HEK293 (cell line): ENCODE results near the gene DSP.

ENCODE experiments used
- ELK4 ChIP-seq: IDR thresholded peaks from 2 replicates; pipeline ENCODE4 v1.6.1; 2011; ENCODE audit warnings: mild to moderate bottlenecking, low read depth, low read length, borderline replicate concordance
- KLF16 ChIP-seq: fragments of 450-650 bp; formaldehyde crosslinking; IDR thresholded peaks from 2 replicates; pipeline ENCODE4 v1.5.1; 2017; ENCODE audit warnings: missing biosample characterization, missing genetic modification characterization
- MYNN ChIP-seq: fragments of 450-650 bp; formaldehyde crosslinking; IDR thresholded peaks from 2 replicates; pipeline ENCODE4 v1.5.1; 2016; ENCODE audit warnings: missing biosample characterization, missing genetic modification characterization, borderline replicate concordance
- MZF1 ChIP-seq: fragments of 450-650 bp; formaldehyde crosslinking; IDR thresholded peaks from 2 replicates; pipeline ENCODE4 v1.5.1; 2017; ENCODE audit warnings: missing biosample characterization, missing genetic modification characterization, borderline replicate concordance
- PATZ1 ChIP-seq: fragments of 450-650 bp; formaldehyde crosslinking; IDR thresholded peaks from 2 replicates; pipeline ENCODE4 v1.5.1; 2016; ENCODE audit warnings: missing biosample characterization, missing genetic modification characterization
- SP3 ChIP-seq: fragments of 450-650 bp; formaldehyde crosslinking; IDR thresholded peaks from 2 replicates; pipeline ENCODE4 v1.5.1; 2016; ENCODE audit warnings: missing biosample characterization, missing genetic modification characterization
- ZBTB48 ChIP-seq: fragments of 450-650 bp; formaldehyde crosslinking; IDR thresholded peaks from 2 replicates; pipeline ENCODE4 v1.5.1; 2016; ENCODE audit warnings: missing biosample characterization, missing genetic modification characterization
- ZFP37 ChIP-seq: fragments of 450-650 bp; formaldehyde crosslinking; IDR thresholded peaks from 2 replicates; pipeline ENCODE4 v1.5.1; 2016; ENCODE audit warnings: missing biosample characterization, missing genetic modification characterization
- ZNF184 ChIP-seq: fragments of 450-650 bp; IDR thresholded peaks from 2 replicates; pipeline ENCODE4 v1.5.1; 2018; ENCODE audit warnings: missing biosample characterization, mild to moderate bottlenecking, missing genetic modification characterization
- ZNF211 ChIP-seq: fragments of 450-650 bp; formaldehyde crosslinking; IDR thresholded peaks from 2 replicates; pipeline ENCODE4 v1.5.1; 2016; ENCODE audit warnings: low read depth, missing biosample characterization, missing genetic modification characterization
- ZNF223 ChIP-seq: fragments of 450-650 bp; formaldehyde crosslinking; IDR thresholded peaks from 2 replicates; pipeline ENCODE4 v1.5.1; 2016; ENCODE audit warnings: missing biosample characterization, missing genetic modification characterization
- ZNF311 ChIP-seq: fragments of 450-650 bp; formaldehyde crosslinking; IDR thresholded peaks from 2 replicates; pipeline ENCODE4 v1.5.1; 2017; ENCODE audit warnings: missing biosample characterization, missing genetic modification characterization, borderline replicate concordance
- ZNF426 ChIP-seq: fragments of 450-650 bp; formaldehyde crosslinking; IDR thresholded peaks from 2 replicates; pipeline ENCODE4 v1.5.1; 2017; ENCODE audit warnings: missing biosample characterization, missing genetic modification characterization, mild to moderate bottlenecking, inconsistent platforms, moderate library complexity
- ZNF488 ChIP-seq: fragments of 450-650 bp; formaldehyde crosslinking; IDR thresholded peaks from 2 replicates; pipeline ENCODE4 v1.5.1; 2016; ENCODE audit warnings: missing biosample characterization, missing genetic modification characterization
- ZNF510 ChIP-seq: fragments of 450-650 bp; formaldehyde crosslinking; IDR thresholded peaks from 2 replicates; pipeline ENCODE4 v1.5.1; 2018; ENCODE audit warnings: mild to moderate bottlenecking, missing genetic modification characterization, missing biosample characterization; ENCODE audit not compliant: insufficient replicate concordance
- ZNF518A ChIP-seq: fragments of 450-650 bp; formaldehyde crosslinking; conservative IDR thresholded peaks from 2 replicates; pipeline ENCODE4 v1.5.1; 2016; ENCODE audit warnings: low read depth, missing biosample characterization, missing genetic modification characterization
- ZNF548 ChIP-seq: fragments of 450-650 bp; formaldehyde crosslinking; IDR thresholded peaks from 2 replicates; pipeline ENCODE4 v1.5.1; 2016; ENCODE audit warnings: missing biosample characterization, missing genetic modification characterization
- ZNF571 ChIP-seq: fragments of 450-650 bp; formaldehyde crosslinking; IDR thresholded peaks from 2 replicates; pipeline ENCODE4 v1.5.0; 2017; ENCODE audit warnings: missing biosample characterization, missing genetic modification characterization
- ZNF596 ChIP-seq: fragments of 450-650 bp; IDR thresholded peaks from 2 replicates; pipeline ENCODE4 v1.5.0; 2018; ENCODE audit warnings: missing biosample characterization, mild to moderate bottlenecking, missing genetic modification characterization, moderate library complexity
- ZNF626 ChIP-seq: fragments of 450-650 bp; sonication (Bioruptor Pico); formaldehyde crosslinking; IDR thresholded peaks from 2 replicates; pipeline ENCODE4 v1.5.1; 2018; ENCODE audit warnings: missing biosample characterization, missing genetic modification characterization, inconsistent platforms
- ZNF639 ChIP-seq: fragments of 450-650 bp; formaldehyde crosslinking; IDR thresholded peaks from 2 replicates; pipeline ENCODE4 v1.5.1; 2016; ENCODE audit warnings: missing biosample characterization, missing genetic modification characterization
- ZNF660 ChIP-seq: fragments of 450-650 bp; IDR thresholded peaks from 2 replicates; pipeline ENCODE4 v1.5.1; 2018; ENCODE audit warnings: missing biosample characterization, mild to moderate bottlenecking, missing genetic modification characterization
- ZNF830 ChIP-seq: fragments of 450-650 bp; IDR thresholded peaks from 2 replicates; pipeline ENCODE4 v1.5.0; 2018; ENCODE audit warnings: missing biosample characterization, missing genetic modification characterization, low read depth, mild to moderate bottlenecking, moderate library complexity
- ZSCAN4 ChIP-seq: fragments of 450-650 bp; formaldehyde crosslinking; IDR thresholded peaks from 2 replicates; pipeline ENCODE4 v1.5.1; 2017; ENCODE audit warnings: missing biosample characterization, missing genetic modification characterization

Gene DSP

GRCh38 chr6:7541175-7542064 lies at the start of gene DSP (continued):
- TF ChIP-seq MYNN (peak; percentile 35; the same call in 1 of the 2 replicates), ZNF184 (tag by site-specific recombination) (no peak; the same call in 1 of the 2 replicates), ZNF830 (no peak), ZNF660 (tag by site-specific recombination) (peak; percentile 23; the same call in 1 of the 2 replicates), ZNF426 (tag by site-specific recombination) (no peak), ZBTB48 (tag by site-specific recombination) (peak; percentile 37), ZNF510 (no peak), ZNF548 (tag by site-specific recombination) (no peak), ELK4 (no peak), ZNF223 (no peak), ZNF626 (tag by site-specific recombination) (no peak), ZFP37 (tag by site-specific recombination) (peak; percentile 95), ZNF211 (no peak), ZNF639 (no peak), MZF1 (no peak), ZNF488 (no peak), ZNF571 (no peak), ZNF596 (0 out of 2 replicates have a peak, but pooled peaks have one; percentile 36), ZNF518A (tag by site-specific recombination) (no peak), SP3 (tag by site-specific recombination) (peak; percentile 39; the same call in 1 of the 2 replicates), ZSCAN4 (tag by site-specific recombination) (no peak; the same call in 1 of the 2 replicates), ZNF311 (tag by site-specific recombination) (no peak), KLF16 (tag by site-specific recombination) (no peak), PATZ1 (peak; percentile 66)
